Tibial artery (tissue), 4 donors: ENCODE measurements around the gene WFS1.

Source experiments
- DNase-seq, 2 donors: peaks; one replicate each; pipeline ENCODE4 v3.0.0-alpha.2; 2019
- H3K27ac ChIP-seq, 2 donors: fragments of 200-600 bp; sonication (generic) in 1 of 2; 1 replicate in 1 of 2; 2 replicates in 1 of 2; pipeline ENCODE4 v1.5.1; 2018 to 2019; ENCODE audit warnings: mild to moderate bottlenecking in 1 of 2
- H3K27me3 ChIP-seq, 2 donors: fragments of 200-600 bp; sonication (generic) in 1 of 2; one replicate each; pipeline versions ENCODE4 v1.5.1 to v1.6.0; 2016 to 2019
- H3K36me3 ChIP-seq, 3 donors: fragments of 200-600 bp; sonication (generic) in 2 of 3; one replicate each; pipeline ENCODE4 v1.5.1; 2016 to 2019; ENCODE audit warnings: mild to moderate bottlenecking in 2 of 3
- H3K4me1 ChIP-seq, 4 donors: fragments of 200-600 bp; sonication (generic) in 2 of 4; 1 replicate in 3 of 4; 2 replicates in 1 of 4; pipeline ENCODE4 v1.5.1; 2016 to 2019
- H3K4me3 ChIP-seq, 2 donors: fragments of 200-600 bp; sonication (generic) in 1 of 2; 1 replicate in 1 of 2; 2 replicates in 1 of 2; pipeline ENCODE4 v1.5.1; 2018 to 2019; ENCODE audit warnings: mild to moderate bottlenecking in 2 of 2
- H3K9me3 ChIP-seq, 3 donors: fragments of 200-600 bp; sonication (generic) in 1 of 3; one replicate each; pipeline ENCODE4 v1.5.1; 2016 to 2019
- intact Hi-C: fragments of 100-400 bp; cut with DNase I; formaldehyde crosslinking; loops from one replicate; pipeline ENCODE4 v1.15.0; 2023; ENCODE audit warnings: low total_unique reads
- TF ChIP-seq, protein P1 (sequence below), 2 experiments: fragments of 200-600 bp in 1 of 2; fragments of 450-650 bp in 1 of 2; IDR thresholded peaks; one replicate each; pipeline ENCODE4 v1.5.1; 2017 to 2019; ENCODE audit warnings: antibody characterized with exemption in 2 of 2, mild to moderate bottlenecking in 1 of 2, moderate library complexity in 1 of 2

WFS1 gene, protein sequence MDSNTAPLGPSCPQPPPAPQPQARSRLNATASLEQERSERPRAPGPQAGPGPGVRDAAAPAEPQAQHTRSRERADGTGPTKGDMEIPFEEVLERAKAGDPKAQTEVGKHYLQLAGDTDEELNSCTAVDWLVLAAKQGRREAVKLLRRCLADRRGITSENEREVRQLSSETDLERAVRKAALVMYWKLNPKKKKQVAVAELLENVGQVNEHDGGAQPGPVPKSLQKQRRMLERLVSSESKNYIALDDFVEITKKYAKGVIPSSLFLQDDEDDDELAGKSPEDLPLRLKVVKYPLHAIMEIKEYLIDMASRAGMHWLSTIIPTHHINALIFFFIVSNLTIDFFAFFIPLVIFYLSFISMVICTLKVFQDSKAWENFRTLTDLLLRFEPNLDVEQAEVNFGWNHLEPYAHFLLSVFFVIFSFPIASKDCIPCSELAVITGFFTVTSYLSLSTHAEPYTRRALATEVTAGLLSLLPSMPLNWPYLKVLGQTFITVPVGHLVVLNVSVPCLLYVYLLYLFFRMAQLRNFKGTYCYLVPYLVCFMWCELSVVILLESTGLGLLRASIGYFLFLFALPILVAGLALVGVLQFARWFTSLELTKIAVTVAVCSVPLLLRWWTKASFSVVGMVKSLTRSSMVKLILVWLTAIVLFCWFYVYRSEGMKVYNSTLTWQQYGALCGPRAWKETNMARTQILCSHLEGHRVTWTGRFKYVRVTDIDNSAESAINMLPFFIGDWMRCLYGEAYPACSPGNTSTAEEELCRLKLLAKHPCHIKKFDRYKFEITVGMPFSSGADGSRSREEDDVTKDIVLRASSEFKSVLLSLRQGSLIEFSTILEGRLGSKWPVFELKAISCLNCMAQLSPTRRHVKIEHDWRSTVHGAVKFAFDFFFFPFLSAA

DNA sequence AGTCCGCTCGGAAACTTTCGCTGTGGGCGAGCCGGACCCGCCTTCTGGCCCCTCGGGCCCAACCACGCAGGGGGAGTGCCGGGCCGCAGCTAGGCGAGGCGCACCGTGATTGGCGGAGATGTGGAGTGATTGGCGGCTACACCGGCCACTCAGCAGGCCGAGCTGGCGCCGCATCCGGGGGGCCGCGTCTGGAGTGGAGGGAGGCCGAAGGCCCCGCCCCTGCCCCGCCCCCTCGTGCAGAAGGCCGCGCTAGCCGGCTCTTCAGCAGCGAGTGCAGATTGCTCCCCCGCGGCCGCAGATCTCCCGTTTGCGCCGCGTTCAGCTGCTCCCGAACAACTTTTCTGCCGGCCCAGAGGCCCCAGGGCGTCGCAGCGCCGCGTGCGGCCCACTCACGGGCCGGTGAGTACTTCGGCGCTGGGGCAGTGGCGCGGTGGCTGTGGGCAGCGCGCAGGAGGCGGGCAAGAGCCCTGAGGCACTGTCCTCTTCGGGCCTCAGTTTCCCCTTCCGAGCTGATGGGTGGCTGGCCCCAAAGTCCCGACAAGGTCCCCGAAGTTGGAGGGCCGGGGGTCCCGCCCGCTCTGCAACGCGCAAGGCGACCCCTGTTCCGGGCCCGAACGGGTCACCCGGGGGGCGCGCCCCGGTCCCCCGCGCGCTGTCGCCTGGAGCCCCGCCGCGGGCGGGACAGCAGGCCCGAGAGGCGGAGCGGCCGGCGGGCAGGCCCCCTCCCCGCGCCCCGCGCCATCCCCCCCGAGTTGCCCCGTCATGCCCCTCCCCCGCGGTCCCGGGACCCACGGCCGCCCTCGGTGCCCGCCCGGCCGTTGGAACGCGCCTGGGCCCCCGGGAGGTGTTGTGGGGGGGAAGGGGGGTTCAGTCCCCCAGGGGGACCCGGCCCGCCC lies at the start of gene WFS1:
TSS of gene WFS1 (plus strand) at position 235 of the 896 bp plus-strand sequence. CDS start 7,606 bp downstream, outside the sequence.
- no peaks in the 10 kb centered on the region for H3K36me3 ChIP-seq
- intact Hi-C loops = loop anchor here (10.0 kb wide), 1 partner anchor 305 kb away; the partner anchor contains the start of gene MAN2B2
- peak within 1 kb of the TSS; percentile 80 to 89 for H3K27ac ChIP-seq
- peak within 1 kb of the TSS; percentile 83 to 84 for H3K4me3 ChIP-seq
- H3K4me1 ChIP-seq = peaks cover 0 to 53% (median 45%) of the 10 kb centered on the region in 4 donors
- DNase-seq = peak; percentile 97 to 100
- TF ChIP-seq, protein P1, sequence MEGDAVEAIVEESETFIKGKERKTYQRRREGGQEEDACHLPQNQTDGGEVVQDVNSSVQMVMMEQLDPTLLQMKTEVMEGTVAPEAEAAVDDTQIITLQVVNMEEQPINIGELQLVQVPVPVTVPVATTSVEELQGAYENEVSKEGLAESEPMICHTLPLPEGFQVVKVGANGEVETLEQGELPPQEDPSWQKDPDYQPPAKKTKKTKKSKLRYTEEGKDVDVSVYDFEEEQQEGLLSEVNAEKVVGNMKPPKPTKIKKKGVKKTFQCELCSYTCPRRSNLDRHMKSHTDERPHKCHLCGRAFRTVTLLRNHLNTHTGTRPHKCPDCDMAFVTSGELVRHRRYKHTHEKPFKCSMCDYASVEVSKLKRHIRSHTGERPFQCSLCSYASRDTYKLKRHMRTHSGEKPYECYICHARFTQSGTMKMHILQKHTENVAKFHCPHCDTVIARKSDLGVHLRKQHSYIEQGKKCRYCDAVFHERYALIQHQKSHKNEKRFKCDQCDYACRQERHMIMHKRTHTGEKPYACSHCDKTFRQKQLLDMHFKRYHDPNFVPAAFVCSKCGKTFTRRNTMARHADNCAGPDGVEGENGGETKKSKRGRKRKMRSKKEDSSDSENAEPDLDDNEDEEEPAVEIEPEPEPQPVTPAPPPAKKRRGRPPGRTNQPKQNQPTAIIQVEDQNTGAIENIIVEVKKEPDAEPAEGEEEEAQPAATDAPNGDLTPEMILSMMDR (IDR thresholded peaks at IDR 0.05) = no peak
- H3K9me3 ChIP-seq = no peaks in the 10 kb centered on the region
- H3K27me3 ChIP-seq = no peaks in the 10 kb centered on the region

DNA sequence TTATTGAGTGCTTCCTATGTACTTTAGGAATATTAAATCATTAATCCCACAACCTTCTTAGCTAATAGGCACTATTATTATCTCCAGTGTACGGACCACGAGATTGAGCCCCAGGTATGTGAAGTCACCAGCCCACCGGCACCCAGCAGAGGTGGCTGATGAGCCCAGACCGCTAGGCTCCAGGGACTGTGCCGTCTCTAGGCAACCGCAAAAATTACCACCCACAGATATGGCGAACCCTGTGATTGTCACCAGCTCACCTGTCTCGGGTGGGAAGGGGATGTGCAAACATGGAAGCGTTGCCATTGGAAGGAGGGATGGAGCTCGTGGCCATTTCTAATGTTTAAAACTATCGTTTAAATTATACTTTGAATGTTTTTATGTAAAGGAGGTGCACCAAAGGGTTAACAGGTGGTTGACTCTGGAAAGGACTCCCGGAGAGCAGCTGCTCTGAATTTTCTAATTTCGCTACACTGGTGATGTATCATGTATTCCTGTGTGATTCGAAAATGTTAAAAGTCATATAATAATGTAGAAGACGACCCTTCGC lies 48.3 kb upstream of the WFS1 start:
- H3K4me3 ChIP-seq = peak overlapping the region in 1 of 2 donors; percentile 33
- DNase-seq = peak in 1 of 2 donors; percentile 17
- TF ChIP-seq, protein P1 (IDR thresholded peaks at IDR 0.05) = no peak
- no peak overlapping the region for H3K27ac ChIP-seq
- peaks cover 0 to 10% (median 0%) of the 10 kb centered on the region in 4 donors for H3K4me1 ChIP-seq
- H3K9me3 ChIP-seq = peaks cover 0 to 13% (median 10%) of the 10 kb centered on the region in 3 donors
- H3K36me3 ChIP-seq = no peaks in the 10 kb centered on the region
- H3K27me3 ChIP-seq = peaks cover 0 to 55% of the 10 kb centered on the region in 2 donors
- intact Hi-C loops = no loop called here

DNA sequence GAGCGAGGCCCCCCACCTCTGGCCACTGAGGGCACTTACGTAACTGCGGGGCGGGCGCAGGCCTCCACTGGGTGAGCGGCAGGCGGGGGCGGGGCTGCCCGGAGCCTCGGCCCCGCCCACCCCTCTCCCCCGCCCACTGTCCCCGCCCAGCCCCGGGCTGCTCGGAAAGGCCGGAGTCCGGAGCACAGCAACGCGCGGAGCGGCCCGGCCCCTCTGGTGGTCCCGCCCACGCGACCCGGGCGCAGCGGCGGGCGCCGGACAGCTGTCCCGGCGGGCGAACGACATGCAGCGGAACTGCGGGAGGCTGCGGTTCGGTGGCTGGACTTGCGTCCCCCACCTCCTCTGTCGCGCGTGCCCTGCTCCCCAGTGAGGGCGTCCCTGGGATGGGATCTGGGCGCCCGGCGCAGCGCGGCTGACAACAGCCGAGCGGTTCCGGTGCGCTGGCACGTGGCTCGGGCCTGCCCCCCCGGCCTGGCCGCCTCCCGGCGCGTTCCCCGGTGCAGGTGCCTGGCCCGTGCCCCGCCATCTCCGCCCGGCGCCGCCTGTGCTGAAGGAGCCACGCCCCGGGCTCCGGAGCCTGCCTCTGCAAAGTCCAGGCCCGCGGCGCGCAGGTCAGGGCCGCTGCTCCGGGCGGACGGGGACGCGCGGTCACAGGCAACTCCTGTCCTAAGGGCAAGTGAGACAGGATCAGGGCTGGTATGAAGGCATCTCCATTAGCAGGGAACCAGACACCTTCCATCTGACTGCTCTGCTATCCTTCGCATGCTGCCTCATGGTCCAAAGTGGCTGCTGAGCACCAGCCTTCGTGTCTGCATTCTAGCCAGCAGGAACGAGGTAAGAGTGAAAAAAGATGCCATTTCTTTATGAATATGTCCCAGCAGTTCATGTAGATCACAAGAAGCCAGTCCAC lies 47.5 kb upstream of the WFS1 start:
- Histone ChIP-seq H3K4me1 (peaks cover 0 to 10% (median 0%) of the 10 kb centered on the region in 4 donors), H3K4me3 (peak overlapping the region in 1 of 2 donors; percentile 33), H3K27ac (no peak overlapping the region), H3K9me3 (peaks cover 0 to 13% (median 10%) of the 10 kb centered on the region in 3 donors), H3K27me3 (peaks cover 0 to 63% of the 10 kb centered on the region in 2 donors), H3K36me3 (no peaks in the 10 kb centered on the region)
- TF ChIP-seq, protein P1 (IDR thresholded peaks at IDR 0.05) = no peak
- intact Hi-C loops = no loop called here
- peak; percentile 16 to 50 for DNase-seq

DNA sequence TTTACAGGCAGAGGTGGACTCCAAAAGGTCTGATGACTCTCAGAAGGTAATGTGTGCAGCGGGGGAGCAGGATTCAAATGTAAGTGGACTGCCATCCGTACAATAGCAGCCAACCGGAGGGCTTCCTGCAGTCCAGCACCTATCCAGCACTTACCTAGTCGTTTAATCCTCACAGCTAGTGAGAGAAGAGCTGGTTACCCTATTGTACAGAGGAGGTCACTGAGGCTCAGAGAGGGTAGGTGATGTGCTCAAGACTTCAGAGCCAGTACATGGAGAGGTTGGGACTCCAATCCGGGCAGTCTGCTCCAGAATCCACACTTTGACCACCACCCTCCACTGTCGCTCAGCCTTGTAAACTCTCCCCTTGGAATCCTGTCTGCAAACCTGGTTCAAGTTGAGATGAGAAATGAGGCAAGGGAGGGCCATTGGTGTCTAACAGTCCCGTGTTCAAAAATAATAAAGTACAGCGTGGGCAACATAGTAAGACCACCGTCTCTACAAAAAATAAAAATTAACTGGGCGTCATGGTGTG lies 46.8 kb upstream of the WFS1 start:
- no peak for DNase-seq
- H3K4me3 ChIP-seq = no peak overlapping the region

More for the DNA sequence above, 46.8 kb upstream of the WFS1 start:
- Histone ChIP-seq H3K9me3 (peaks cover 0 to 13% (median 10%) of the 10 kb centered on the region in 3 donors), H3K36me3 (no peaks in the 10 kb centered on the region), H3K27ac (no peak overlapping the region), H3K27me3 (peaks cover 0 to 68% of the 10 kb centered on the region in 2 donors), H3K4me1 (peaks cover 0 to 10% (median 0%) of the 10 kb centered on the region in 4 donors)
- intact Hi-C loops = no loop called here
- TF ChIP-seq, protein P1 (IDR thresholded peaks at IDR 0.05) = no peak
